GM19351 (cell line): Measurements from ENCODE around the gene PCDHGC4.

Experiments
- ATAC-seq: cut with Tn5 transposase; IDR thresholded peaks from one replicate; pipeline ENCODE4 v1.9.1; 2021; ENCODE audit warnings: mild to moderate bottlenecking, moderate library complexity; ENCODE audit not compliant: unreplicated experiment

Gene PCDHGC4

GRCh38 chr5:141484641-141485311 lies at the start of gene PCDHGC4:
Gene PCDHGC4, plus strand, starts transcription at chr5:141485030. Its CDS starts 144 bp downstream, at chr5:141485174.
- ATAC-seq, result peak; percentile 37

- no peak for ATAC-seq
These were observed 47.6 kb upstream of the PCDHGC4 start for GRCh38 chr5:141437221-141437620.

- no peak for ATAC-seq
These were observed 45.3 kb upstream of the PCDHGC4 start for GRCh38 chr5:141439411-141440141.

GRCh38 chr5:141440341-141440740 lies 44.5 kb upstream of the PCDHGC4 start:
- no peak for ATAC-seq

- no peak for ATAC-seq
These were observed 43.2 kb upstream of the PCDHGC4 start for GRCh38 chr5:141441571-141442170.

- no peak for ATAC-seq
These were observed 19.5 kb upstream of the PCDHGC4 start for GRCh38 chr5:141465351-141465750.

- ATAC-seq, result peak; percentile 96
These were observed 9.2 kb upstream of the PCDHGC4 start, which contains the start of gene PCDHGC3 for GRCh38 chr5:141475625-141476131. Gene PCDHGC3, plus strand, starts transcription at chr5:141475966. Its CDS starts 151 bp downstream, at chr5:141476117.

GRCh38 chr5:141476132-141476911 lies 8.5 kb upstream of the PCDHGC4 start:
- peak; percentile 31 for ATAC-seq

GRCh38 chr5:141477044-141477575 lies 7.7 kb upstream of the PCDHGC4 start:
- no peak for ATAC-seq

- ATAC-seq, result no peak
These were observed 7.0 kb upstream of the PCDHGC4 start for GRCh38 chr5:141477815-141478214.

- ATAC-seq, result no peak
These were observed 6.4 kb upstream of the PCDHGC4 start for GRCh38 chr5:141478321-141478945.

GRCh38 chr5:141479776-141480175 lies 5.1 kb upstream of the PCDHGC4 start:
- ATAC-seq, result no peak

GRCh38 chr5:141483902-141484301 lies 928 bp upstream of the PCDHGC4 start:
- no peak for ATAC-seq

- ATAC-seq, result no peak
These were observed 555 bp upstream of the PCDHGC4 start for GRCh38 chr5:141484310-141484640.

- no peak for ATAC-seq
These were observed 658 bp downstream of the PCDHGC4 start for GRCh38 chr5:141485321-141486055.

- ATAC-seq, result no peak
These were observed 1.3 kb downstream of the PCDHGC4 start for GRCh38 chr5:141486091-141486490.

GRCh38 chr5:141487131-141487530 lies 2.3 kb downstream of the PCDHGC4 start:
- ATAC-seq, result no peak

GRCh38 chr5:141488591-141489561 lies 4.0 kb downstream of the PCDHGC4 start, which contains the start of gene PCDHGC5:
Gene PCDHGC5, plus strand, starts transcription at chr5:141489081. Its CDS starts 160 bp downstream, at chr5:141489241.
- no peak for ATAC-seq
